Parietal lobe (tissue), 1 donor: ENCODE measurements around the gene NKX2-2. TPM values are rescaled to one million over a fixed set of nuclear protein-coding genes. Genes with fewer than 3 reads are reported as not detected.

Experiments
- total RNA-seq: library from RNA; depleted of rRNA; stranded (reverse); fragments of >200 nt; gene quantifications from one replicate; pipeline ENCODE4 v1.2.3, GENCODE V29; 2014

Gene NKX2-2
- total RNA-seq, result 0.31 TPM

DNA sequence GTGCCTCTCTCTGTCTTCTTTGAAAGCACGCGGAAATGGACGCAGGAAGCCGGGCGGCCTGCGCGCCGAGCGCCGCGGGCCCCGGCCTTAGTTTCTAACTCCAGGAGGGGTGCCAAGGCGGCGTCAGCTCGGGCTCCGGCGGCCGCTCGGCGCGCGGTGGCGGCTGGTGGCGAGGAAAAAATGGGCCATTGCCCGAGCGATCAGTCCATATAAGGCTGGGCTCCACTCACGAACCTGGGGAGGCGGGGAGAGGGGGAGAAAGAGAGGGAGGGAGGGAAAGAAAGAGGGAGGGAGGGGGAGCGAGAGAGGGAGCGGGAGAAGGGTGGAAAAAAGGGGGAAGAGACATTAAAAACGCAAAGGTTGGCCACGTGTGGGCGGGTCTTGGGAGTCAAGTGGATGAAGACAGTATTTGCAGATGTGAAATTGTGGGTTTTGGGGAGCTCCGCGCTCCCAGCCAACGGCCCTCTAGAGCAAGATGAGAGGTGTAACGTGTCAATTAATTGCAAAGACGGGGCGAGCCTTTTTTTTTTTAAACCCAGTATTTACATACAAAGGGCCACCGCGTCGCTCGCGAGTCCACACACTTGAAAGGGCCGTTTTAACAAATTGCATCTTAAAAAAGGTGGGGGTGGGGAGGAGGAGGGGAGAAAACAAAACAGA, at the start of gene NKX2-2:
Gene NKX2-2, minus strand, starts transcription at position 184 of the 660 bp plus-strand sequence. CDS start 395 bp downstream, outside the sequence.

Other genes with a start within 250 kb of the NKX2-2 start
- gene XRN2, start 210.7 kb downstream of the NKX2-2 start, total RNA-seq, result 77.6 TPM
- not detected for gene NKX2-4, start 116.5 kb downstream of the NKX2-2 start, total RNA-seq
- not detected for gene PAX1, start 191.6 kb upstream of the NKX2-2 start, total RNA-seq